OCI-LY3 (cell line): ENCODE data around the gene SGO2.

ENCODE experiments used
- CTCF ChIP-seq: fragments of 200-600, 300-600 bp; sonication (generic); IDR thresholded peaks from 2 replicates; pipeline ENCODE4 v1.5.1; 2014; ENCODE audit warnings: antibody characterized with exemption, low read length, low read depth
- EZH2phosphoT487 ChIP-seq: fragments of 200-600 bp; shearing (Covaris generic); IDR thresholded peaks from 2 replicates; pipeline ENCODE4 v1.6.1; 2018; ENCODE audit warnings: antibody characterized with exemption, mixed run types, low read depth

GRCh38 chr2:200586644-200586975 lies 60.6 kb downstream of the SGO2 start:
- TF ChIP-seq CTCF (no peak), EZH2phosphoT487 (no peak)
